ENCODE results near the gene GRAMD1B. TPM values are rescaled to one million over a fixed set of nuclear protein-coding genes. Genes with fewer than 3 reads are reported as not detected.

Gene GRAMD1B
- total RNA-seq, 1 experiment from 2014 or later, result 1.2 TPM

- ChIA-PET POLR2A (no interaction called here), CTCF (no interaction called here)
- TF ChIP-seq, protein P1, sequence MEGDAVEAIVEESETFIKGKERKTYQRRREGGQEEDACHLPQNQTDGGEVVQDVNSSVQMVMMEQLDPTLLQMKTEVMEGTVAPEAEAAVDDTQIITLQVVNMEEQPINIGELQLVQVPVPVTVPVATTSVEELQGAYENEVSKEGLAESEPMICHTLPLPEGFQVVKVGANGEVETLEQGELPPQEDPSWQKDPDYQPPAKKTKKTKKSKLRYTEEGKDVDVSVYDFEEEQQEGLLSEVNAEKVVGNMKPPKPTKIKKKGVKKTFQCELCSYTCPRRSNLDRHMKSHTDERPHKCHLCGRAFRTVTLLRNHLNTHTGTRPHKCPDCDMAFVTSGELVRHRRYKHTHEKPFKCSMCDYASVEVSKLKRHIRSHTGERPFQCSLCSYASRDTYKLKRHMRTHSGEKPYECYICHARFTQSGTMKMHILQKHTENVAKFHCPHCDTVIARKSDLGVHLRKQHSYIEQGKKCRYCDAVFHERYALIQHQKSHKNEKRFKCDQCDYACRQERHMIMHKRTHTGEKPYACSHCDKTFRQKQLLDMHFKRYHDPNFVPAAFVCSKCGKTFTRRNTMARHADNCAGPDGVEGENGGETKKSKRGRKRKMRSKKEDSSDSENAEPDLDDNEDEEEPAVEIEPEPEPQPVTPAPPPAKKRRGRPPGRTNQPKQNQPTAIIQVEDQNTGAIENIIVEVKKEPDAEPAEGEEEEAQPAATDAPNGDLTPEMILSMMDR (IDR thresholded peaks at IDR 0.05; ENCODE audit: insufficient read depth in 1 of 2, low read depth in 1 of 2, low read length in 1 of 2, severe bottlenecking in 1 of 2, unreplicated experiment in 1 of 2), result no peak
- Mint-ChIP-seq H3K9me3 (ENCODE audit: unreplicated experiment) (no peaks in the 10 kb centered on the region), H3K36me3 (ENCODE audit: insufficient read depth, unreplicated experiment) (no peaks in the 10 kb centered on the region), H3K27me3 (ENCODE audit: insufficient read depth, unreplicated experiment) (peaks cover 12% of the 10 kb centered on the region), H3K27ac (ENCODE audit: unreplicated experiment) (no peak overlapping the region), H3K4me1 (ENCODE audit: low read depth, unreplicated experiment) (no peaks in the 10 kb centered on the region), H3K4me3 (ENCODE audit: unreplicated experiment) (no peak overlapping the region)
- Histone ChIP-seq H3K4me1 (no peaks in the 10 kb centered on the region), H3K9me3 (no peaks in the 10 kb centered on the region), H3K27me3 (replicated peaks; ENCODE audit: control insufficient read depth, insufficient read depth, low read length) (no peaks in the 10 kb centered on the region), H3K36me3 (ENCODE audit: control insufficient read depth, insufficient read depth, low read length) (no peaks in the 10 kb centered on the region), H3K4me3 (ENCODE audit: low read depth, low read length) (no peak overlapping the region)
- no TSS peak for BruUV-seq (replicated peaks)
- no peak for DNase-seq
- intact Hi-C loops (cut with micrococcal nuclease; ENCODE audit: unreplicated experiment), result no loop called here
Measured at GRCh38 chr11:123388640-123389039, 41.4 kb upstream of the GRAMD1B start.

DNA sequence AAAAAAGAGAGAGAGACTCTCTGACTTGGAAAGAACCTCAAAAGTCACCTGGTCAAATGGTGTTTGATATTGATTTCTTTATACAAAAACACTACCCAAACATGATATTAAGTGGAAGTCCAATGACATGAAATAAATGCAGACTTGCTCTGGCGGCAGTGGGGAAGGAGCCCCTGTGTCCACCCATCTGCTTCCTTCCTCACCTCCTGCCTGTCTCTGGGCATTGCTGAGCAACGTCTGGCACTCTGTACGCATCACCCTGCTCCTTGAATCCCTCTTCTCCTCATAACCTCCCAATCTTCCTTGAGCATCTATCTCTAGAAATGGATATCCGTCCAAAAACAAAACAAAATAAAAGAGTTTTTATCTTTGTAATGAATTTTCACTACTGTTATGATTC is 39.9 kb upstream of the GRAMD1B start:
- no TSS peak for BruUV-seq (replicated peaks)
- H3K36me3 Mint-ChIP-seq (ENCODE audit: insufficient read depth, unreplicated experiment), result no peaks in the 10 kb centered on the region
- peaks cover 16% of the 10 kb centered on the region for H3K27me3 Mint-ChIP-seq (ENCODE audit: insufficient read depth, unreplicated experiment)
- Histone ChIP-seq H3K4me1 (no peaks in the 10 kb centered on the region), H3K27me3 (replicated peaks; ENCODE audit: control insufficient read depth, insufficient read depth, low read length) (no peaks in the 10 kb centered on the region), H3K36me3 (ENCODE audit: control insufficient read depth, insufficient read depth, low read length) (no peaks in the 10 kb centered on the region), H3K9me3 (no peaks in the 10 kb centered on the region), H3K4me3 (ENCODE audit: low read depth, low read length) (no peak overlapping the region)
- no peak overlapping the region for H3K4me3 Mint-ChIP-seq (ENCODE audit: unreplicated experiment)
- TF ChIP-seq, protein P1 (IDR thresholded peaks at IDR 0.05; ENCODE audit: insufficient read depth in 1 of 2, low read depth in 1 of 2, low read length in 1 of 2, severe bottlenecking in 1 of 2, unreplicated experiment in 1 of 2), result no peak
- no peak overlapping the region for H3K27ac Mint-ChIP-seq (ENCODE audit: unreplicated experiment)
- no peaks in the 10 kb centered on the region for H3K4me1 Mint-ChIP-seq (ENCODE audit: low read depth, unreplicated experiment)
- ChIA-PET CTCF (no interaction called here), POLR2A (no interaction called here)
- no peaks in the 10 kb centered on the region for H3K9me3 Mint-ChIP-seq (ENCODE audit: unreplicated experiment)
- DNase-seq, result no peak
- intact Hi-C loops (cut with micrococcal nuclease; ENCODE audit: unreplicated experiment), result no loop called here

- Histone ChIP-seq H3K27me3 (replicated peaks; ENCODE audit: control insufficient read depth, insufficient read depth, low read length) (no peaks in the 10 kb centered on the region), H3K36me3 (ENCODE audit: control insufficient read depth, insufficient read depth, low read length) (no peaks in the 10 kb centered on the region), H3K4me3 (ENCODE audit: low read depth, low read length) (no peak overlapping the region), H3K9me3 (no peaks in the 10 kb centered on the region), H3K4me1 (no peaks in the 10 kb centered on the region)
- H3K9me3 Mint-ChIP-seq (ENCODE audit: unreplicated experiment), result no peaks in the 10 kb centered on the region
- no peaks in the 10 kb centered on the region for H3K36me3 Mint-ChIP-seq (ENCODE audit: insufficient read depth, unreplicated experiment)
- DNase-seq, result no peak
- H3K4me1 Mint-ChIP-seq (ENCODE audit: low read depth, unreplicated experiment), result no peaks in the 10 kb centered on the region
- H3K27ac Mint-ChIP-seq (ENCODE audit: unreplicated experiment), result no peak overlapping the region
- CTCF ChIA-PET, result no interaction called here
- intact Hi-C loops (cut with micrococcal nuclease; ENCODE audit: unreplicated experiment), result no loop called here
- POLR2A ChIA-PET, result no interaction called here
- H3K4me3 Mint-ChIP-seq (ENCODE audit: unreplicated experiment), result no peak overlapping the region
- TF ChIP-seq, protein P1 (IDR thresholded peaks at IDR 0.05; ENCODE audit: insufficient read depth in 1 of 2, low read depth in 1 of 2, low read length in 1 of 2, severe bottlenecking in 1 of 2, unreplicated experiment in 1 of 2), result no peak
- BruUV-seq (replicated peaks), result no TSS peak
- peaks cover 16% of the 10 kb centered on the region for H3K27me3 Mint-ChIP-seq (ENCODE audit: insufficient read depth, unreplicated experiment)
Measured at GRCh38 chr11:123391646-123392348, 38.3 kb upstream of the GRAMD1B start.

All from Caco-2 (cell line).